IMR-90 (cell line): ENCODE results near the gene PCSK6. TPM values are rescaled to one million over a fixed set of nuclear protein-coding genes. Genes with fewer than 3 reads are reported as not detected.

ENCODE experiments used
- ATAC-seq: fragments of 200-7000 bp; cut with Tn5 transposase; 2 replicates; pipeline ENCODE4 v1.9.1; 2020; ENCODE audit warnings: low read depth, mild to moderate bottlenecking, moderate library complexity
- BruUV-seq: library from RNA; stranded (reverse); fragments of 400-500 nt; replicated peaks from 2 replicates; lab custom pipeline; 2021; lab: Mats Ljungman, UMichigan
- CTCF ChIA-PET: fragments of 300-600 bp; formaldehyde crosslinking; extraction: SDS; loops from one replicate; lab custom pipeline; 2021; ENCODE audit warnings: antibody characterized with exemption; lab: Yijun Ruan, JAX
- POLR2A ChIA-PET: fragments of 300-600 bp; sonication (Branson Sonifier 250); formaldehyde crosslinking; loops from one replicate; lab custom pipeline; 2022; ENCODE audit warnings: antibody characterized with exemption; ENCODE audit not compliant: unreplicated experiment; lab: Charles Lee
- DNase-seq: peaks from one replicate; pipeline ENCODE4 v3.0.0; 2013
- H2AFZ ChIP-seq: replicated peaks from 2 replicates; pipeline ENCODE3; 2013; ENCODE audit warnings: low read length, mild to moderate bottlenecking; ENCODE audit not compliant: poor library complexity
- H2AK5ac ChIP-seq: 2 replicates; pipeline ENCODE4 v1.6.1; 2013; ENCODE audit warnings: low read depth, low read length, inconsistent platforms
- H2AK9ac ChIP-seq: replicated peaks from 2 replicates; pipeline ENCODE3; 2013; ENCODE audit warnings: mild to moderate bottlenecking, low read depth, low read length, moderate library complexity; ENCODE audit not compliant: poor library complexity
- H2BK120ac ChIP-seq: 2 replicates; pipeline ENCODE4 v1.6.1; 2013; ENCODE audit warnings: low read depth, low read length, inconsistent platforms
- H2BK15ac ChIP-seq: 3 replicates; pipeline ENCODE4 v1.6.1; 2013; ENCODE audit warnings: low read depth, low read length, inconsistent platforms
- H2BK20ac ChIP-seq: 2 replicates; pipeline ENCODE4 v1.6.1; 2013; ENCODE audit warnings: low read depth, mild to moderate bottlenecking, inconsistent platforms, low read length, moderate library complexity
- H2BK5ac ChIP-seq: 2 replicates; pipeline ENCODE4 v1.6.1; 2013; ENCODE audit warnings: mild to moderate bottlenecking, low read depth, low read length, inconsistent platforms; ENCODE audit not compliant: poor library complexity, severe bottlenecking
- H3K14ac ChIP-seq: replicated peaks from 2 replicates; pipeline ENCODE4 v1.6.1; 2013; ENCODE audit warnings: low read depth, low read length, inconsistent platforms
- H3K18ac ChIP-seq: 2 replicates; pipeline ENCODE4 v1.6.1; 2013; ENCODE audit warnings: low read depth, low read length, control low read depth
- H3K23ac ChIP-seq: 2 replicates; pipeline ENCODE4 v1.6.1; 2013; ENCODE audit warnings: low read depth, low read length, inconsistent platforms
- H3K27ac ChIP-seq: 2 replicates; pipeline ENCODE4 v1.5.1; 2013; ENCODE audit warnings: mild to moderate bottlenecking, control low read depth, low read length; ENCODE audit not compliant: insufficient read depth
- H3K27me3 ChIP-seq: 2 replicates; pipeline ENCODE4 v1.6.1; 2013; ENCODE audit warnings: low read length; ENCODE audit not compliant: control insufficient read depth, insufficient read depth
- H3K36me3 ChIP-seq: 2 replicates; pipeline ENCODE4 v1.6.1; 2013; ENCODE audit warnings: low read length, mixed read lengths; ENCODE audit not compliant: control insufficient read depth, insufficient read depth
- H3K4ac ChIP-seq: 2 replicates; pipeline ENCODE4 v1.6.1; 2013; ENCODE audit warnings: low read depth, low read length, inconsistent platforms
- H3K4me1 ChIP-seq: 2 replicates; pipeline ENCODE4 v1.6.1; 2013; ENCODE audit warnings: low read length, mixed read lengths; ENCODE audit not compliant: control insufficient read depth, insufficient read depth
- H3K4me2 ChIP-seq: 2 replicates; pipeline ENCODE4 v1.6.1; 2013; ENCODE audit warnings: low read depth, mild to moderate bottlenecking, control low read depth, low read length, moderate library complexity
- H3K4me3 ChIP-seq: 2 replicates; pipeline ENCODE4 v1.5.1; 2013; ENCODE audit warnings: low read depth, mild to moderate bottlenecking, control low read depth, low read length, moderate library complexity; ENCODE audit not compliant: insufficient read depth
- H3K56ac ChIP-seq: 2 replicates; pipeline ENCODE4 v1.6.1; 2013; ENCODE audit warnings: low read length, inconsistent platforms; ENCODE audit not compliant: insufficient read depth; ENCODE audit errors: extremely low read depth
- H3K79me1 ChIP-seq, 2 experiments: 2 replicates each; pipeline ENCODE4 v1.6.1; 2013; ENCODE audit warnings: low read length in 2 of 2, inconsistent platforms in 1 of 2, low read depth in 1 of 2
- H3K9ac ChIP-seq: 2 replicates; pipeline ENCODE4 v1.6.1; 2013; ENCODE audit warnings: low read depth, low read length, control low read depth
- H3K9me1 ChIP-seq: 2 replicates; pipeline ENCODE4 v1.6.1; 2013; ENCODE audit warnings: low read length, inconsistent platforms; ENCODE audit not compliant: insufficient read depth
- H3K9me3 ChIP-seq: 2 replicates; pipeline ENCODE4 v1.6.1; 2013; ENCODE audit warnings: low read length; ENCODE audit not compliant: control insufficient read depth, insufficient read depth
- H4K20me1 ChIP-seq: 2 replicates; pipeline ENCODE4 v1.6.1; 2013; ENCODE audit warnings: low read length, inconsistent platforms; ENCODE audit not compliant: insufficient read depth
- H4K5ac ChIP-seq: 2 replicates; pipeline ENCODE4 v1.6.1; 2013; ENCODE audit warnings: mild to moderate bottlenecking, low read depth, low read length, control low read depth
- H4K8ac ChIP-seq, 2 experiments: 2 replicates each; pipeline ENCODE4 v1.6.1; 2013; ENCODE audit warnings: low read depth in 2 of 2, low read length in 2 of 2, control low read depth in 1 of 2, inconsistent platforms in 1 of 2
- H4K91ac ChIP-seq: 2 replicates; pipeline ENCODE4 v1.6.1; 2013; ENCODE audit warnings: low read depth, low read length, inconsistent platforms; ENCODE audit not compliant: insufficient read depth
- BHLHE40 ChIP-seq: fragments of 150-350 bp; IDR thresholded peaks from 2 replicates; pipeline ENCODE4 v1.6.1; 2016; ENCODE audit warnings: mild to moderate bottlenecking, low read depth, low read length
- CEBPB ChIP-seq: IDR thresholded peaks from 2 replicates; pipeline ENCODE4 v1.6.1; 2012; ENCODE audit warnings: low read depth, low read length, improper control_type of control experiment
- CHD1 ChIP-seq: IDR thresholded peaks from 2 replicates; pipeline ENCODE4 v1.6.1; 2012; ENCODE audit warnings: low read depth, low read length, improper control_type of control experiment
- CTCF ChIP-seq: conservative IDR thresholded peaks from 2 replicates; pipeline ENCODE4 v1.5.1; 2012; ENCODE audit warnings: mild to moderate bottlenecking, low read depth, low read length, improper control_type of control experiment
- FOS ChIP-seq: fragments of 150-350 bp; IDR thresholded peaks from 2 replicates; pipeline ENCODE4 v1.6.1; 2016; ENCODE audit warnings: low read depth, low read length
- MAFK ChIP-seq: IDR thresholded peaks from 2 replicates; pipeline ENCODE4 v1.6.1; 2012; ENCODE audit warnings: low read depth, low read length, improper control_type of control experiment
- MXI1 ChIP-seq: IDR thresholded peaks from 2 replicates; pipeline ENCODE4 v1.6.1; 2012; ENCODE audit warnings: low read depth, mild to moderate bottlenecking, low read length, moderate library complexity, borderline replicate concordance
- POLR2A ChIP-seq: IDR thresholded peaks from 2 replicates; pipeline ENCODE4 v1.6.1; 2012; ENCODE audit warnings: mild to moderate bottlenecking, low read depth, low read length
- RAD21 ChIP-seq: IDR thresholded peaks from 2 replicates; pipeline ENCODE4 v1.6.1; 2012; ENCODE audit warnings: low read length, improper control_type of control experiment
- RCOR1 ChIP-seq: IDR thresholded peaks from 2 replicates; pipeline ENCODE4 v1.6.1; 2012; ENCODE audit warnings: mild to moderate bottlenecking, low read length, improper control_type of control experiment; ENCODE audit not compliant: insufficient replicate concordance
- RFX5 ChIP-seq: IDR thresholded peaks from 2 replicates; pipeline ENCODE4 v1.8.0; 2012; ENCODE audit warnings: low read depth, mild to moderate bottlenecking, low read length, moderate library complexity
- SMC3 ChIP-seq: fragments of 150-350 bp; IDR thresholded peaks from 2 replicates; pipeline ENCODE4 v1.6.1; 2016; ENCODE audit warnings: low read depth, mild to moderate bottlenecking, antibody characterized with exemption, low read length, moderate library complexity
- WGBS, 2 experiments: methylation state at CpG; one replicate each; pipeline versions ENCODE4 v1.1.5 to v1.1.7; 2013; ENCODE audit warnings: missing lambda C conversion rate in 2 of 2; ENCODE audit not compliant: insufficient read length in 1 of 2; ENCODE audit errors: extremely low coverage in 2 of 2; 5-methylcytosine and 5-hydroxymethylcytosine counted together
- dilution Hi-C: fragments of 300-500 bp; cut with HindIII; formaldehyde crosslinking; loops from one replicate; pipeline ENCODE4 v1.14.3; 2018; ENCODE audit warnings: low sequenced_read_pairs; ENCODE audit not compliant: unreplicated experiment
- in situ Hi-C: fragments of 300-500 bp; cut with MboI; formaldehyde crosslinking; loops from 3 replicates; pipeline ENCODE4 v1.14.3; 2019; ENCODE audit warnings: low sequenced_read_pairs, inconsistent platforms, mixed read lengths
- intact Hi-C: fragments of 100-400 bp; cut with micrococcal nuclease; formaldehyde crosslinking; loops from 2 replicates; pipeline ENCODE4 v1.10.0; 2022
- polyA plus RNA-seq, 3 experiments: library from polyadenylated mRNA; depleted of rRNA; stranded (reverse); fragments of >200 nt; gene quantifications; 2 replicates each; pipeline ENCODE4 v1.2.3, GENCODE V29; 2012; ENCODE audit warnings: low replicate concordance in 1 of 3
- total RNA-seq: library from RNA; depleted of rRNA; stranded (reverse); fragments of >200 nt; gene quantifications from 2 replicates; pipeline ENCODE4 v1.2.3, GENCODE V29; 2012
- TF ChIP-seq, protein P1 (sequence below): fragments of 150-350 bp; IDR thresholded peaks from 2 replicates; pipeline ENCODE4 v1.6.1; 2016; ENCODE audit warnings: low read depth, mild to moderate bottlenecking, low read length, moderate library complexity, borderline replicate concordance
- TF ChIP-seq, protein P2 (sequence below): fragments of 150-350 bp; IDR thresholded peaks from 2 replicates; pipeline ENCODE4 v1.6.1; 2017; ENCODE audit warnings: mild to moderate bottlenecking, antibody characterized with exemption, low read length, low read depth

PCSK6 gene
- total and polyA plus RNA-seq, 2 of the 4 experiments (the other 2 are of a cell fraction) = not detected

GRCh38 chr15:101293122-101293521 is 196.4 kb downstream of the PCSK6 start:
- H3K14ac ChIP-seq = no peak overlapping the region
- no peak overlapping the region for H2BK20ac ChIP-seq
- H2BK120ac ChIP-seq = no peak overlapping the region
- peaks cover 8% of the 10 kb centered on the region for H3K36me3 ChIP-seq
- H3K9ac ChIP-seq = 0 out of 2 replicates have a peak overlapping the region, but pooled peaks have one; percentile 10
- no peak overlapping the region for H3K56ac ChIP-seq
- peak overlapping the region; percentile 99 for H3K4me2 ChIP-seq
- H3K9me3 ChIP-seq = no peaks in the 10 kb centered on the region
- H2AFZ ChIP-seq = no peak overlapping the region
- H3K4me1 ChIP-seq = peaks cover 6% of the 10 kb centered on the region
- WGBS, 2 experiments = 94% methylated on average over 6 of the region's 10 CpGs; no CpG with 5 or more reads in 1 of the 2 experiments
- dilution Hi-C loops = no loop called here
- peaks cover 42% of the 10 kb centered on the region for H4K20me1 ChIP-seq
- no peak overlapping the region for H2AK5ac ChIP-seq
- peaks cover 10 to 43% of the 10 kb centered on the region in 2 experiments; a peak in 3 of 4 replicates for H3K79me1 ChIP-seq
- ChIA-PET CTCF (interaction anchor here (2.2 kb wide), 1 partner anchor 348 kb away, joined by 5 read pairs; no protein-coding TSS in a partner anchor), POLR2A (no interaction called here)
- DNase-seq (no peak), ATAC-seq (no peak)
- no peak overlapping the region for H3K27ac ChIP-seq
- peak overlapping the region; percentile 19 for H3K23ac ChIP-seq
- no peak overlapping the region for H2AK9ac ChIP-seq
- H2BK15ac ChIP-seq = no peak overlapping the region
- no peak for TF ChIP-seq CTCF
- TF ChIP-seq CEBPB = no peak
- TF ChIP-seq, protein P1, sequence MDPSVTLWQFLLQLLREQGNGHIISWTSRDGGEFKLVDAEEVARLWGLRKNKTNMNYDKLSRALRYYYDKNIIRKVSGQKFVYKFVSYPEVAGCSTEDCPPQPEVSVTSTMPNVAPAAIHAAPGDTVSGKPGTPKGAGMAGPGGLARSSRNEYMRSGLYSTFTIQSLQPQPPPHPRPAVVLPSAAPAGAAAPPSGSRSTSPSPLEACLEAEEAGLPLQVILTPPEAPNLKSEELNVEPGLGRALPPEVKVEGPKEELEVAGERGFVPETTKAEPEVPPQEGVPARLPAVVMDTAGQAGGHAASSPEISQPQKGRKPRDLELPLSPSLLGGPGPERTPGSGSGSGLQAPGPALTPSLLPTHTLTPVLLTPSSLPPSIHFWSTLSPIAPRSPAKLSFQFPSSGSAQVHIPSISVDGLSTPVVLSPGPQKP = no peak
- TF ChIP-seq BHLHE40 = no peak
- no peak for TF ChIP-seq RAD21
- TF ChIP-seq RFX5 = no peak
- TF ChIP-seq MXI1 = no peak
- no peak for TF ChIP-seq FOS
- TF ChIP-seq, protein P2, sequence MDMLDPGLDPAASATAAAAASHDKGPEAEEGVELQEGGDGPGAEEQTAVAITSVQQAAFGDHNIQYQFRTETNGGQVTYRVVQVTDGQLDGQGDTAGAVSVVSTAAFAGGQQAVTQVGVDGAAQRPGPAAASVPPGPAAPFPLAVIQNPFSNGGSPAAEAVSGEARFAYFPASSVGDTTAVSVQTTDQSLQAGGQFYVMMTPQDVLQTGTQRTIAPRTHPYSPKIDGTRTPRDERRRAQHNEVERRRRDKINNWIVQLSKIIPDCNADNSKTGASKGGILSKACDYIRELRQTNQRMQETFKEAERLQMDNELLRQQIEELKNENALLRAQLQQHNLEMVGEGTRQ = no peak
- no peak for TF ChIP-seq SMC3
- TF ChIP-seq MAFK = no peak
- TF ChIP-seq RCOR1 = no peak
- TF ChIP-seq CHD1 = no peak
- no peak for TF ChIP-seq POLR2A
- no peaks in the 10 kb centered on the region for H3K9me1 ChIP-seq
- BruUV-seq = TSS peak; percentile 32
- no peaks in the 10 kb centered on the region for H3K27me3 ChIP-seq
- intact Hi-C loops = no loop called here
- peak overlapping the region; percentile 23 for H3K4me3 ChIP-seq
- no peak overlapping the region for H3K4ac ChIP-seq
- in situ Hi-C loops = loop anchor here (5.0 kb wide), 1 partner anchor 349 kb away; no protein-coding TSS in a partner anchor
- no peak overlapping the region for H4K91ac ChIP-seq
- no peak overlapping the region for H4K5ac ChIP-seq
- H3K18ac ChIP-seq = no peak overlapping the region
- H2BK5ac ChIP-seq = no peak overlapping the region
- no peak overlapping the region for H4K8ac ChIP-seq
